ENCODE data around the gene NSD2.

The NSD2 gene

DNA sequence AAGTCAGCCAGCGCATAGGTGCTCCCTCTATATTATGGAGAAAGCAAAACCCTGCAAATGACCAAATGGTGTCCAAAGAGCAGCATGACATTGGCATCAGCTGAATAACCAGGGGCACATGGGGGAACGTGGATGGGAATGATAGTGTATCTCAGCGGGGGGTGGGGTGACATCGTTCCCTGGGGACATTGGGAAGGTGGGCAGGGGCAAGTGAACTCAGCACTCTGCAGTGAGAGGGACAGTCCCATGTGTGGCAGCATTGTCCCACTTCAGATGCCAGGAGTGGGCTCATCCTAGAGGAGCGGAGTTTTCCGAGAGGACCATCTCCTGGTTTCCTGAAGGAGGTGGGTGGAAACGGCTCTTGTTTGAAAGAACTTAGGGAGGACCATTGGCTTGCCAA, 72.7 kb downstream of the NSD2 start:
- Histone ChIP-seq H3K9ac (ENCODE audit: low read length) (no peak overlapping the region), H3F3A (ENCODE audit: insufficient read depth) (no peaks in the 10 kb centered on the region), H3K79me2 (ENCODE audit: insufficient read depth, low read length) (peaks cover 3% of the 10 kb centered on the region; the same call in 1 of the 2 replicates), H3K4me2 (ENCODE audit: low read depth, low read length, poor library complexity, severe bottlenecking) (no peak overlapping the region), H2AFZ (ENCODE audit: low read depth, low read length, severe bottlenecking) (no peak overlapping the region), H4K20me1 (ENCODE audit: low read depth, low read length) (0 out of 2 replicates have a peak, but pooled peaks cover under 1% of the 10 kb centered on the region), H3K4me3 (ENCODE audit: insufficient read depth, low read length, poor library complexity, severe bottlenecking) (no peak overlapping the region), H3K27ac (ENCODE audit: low read depth, low read length) (no peak overlapping the region), H3K9me2 (replicated peaks; ENCODE audit: insufficient read depth, low read length) (no peaks in the 10 kb centered on the region), H3K27me3 (ENCODE audit: low read length) (no peaks in the 10 kb centered on the region), H3K9me3 (ENCODE audit: insufficient read depth, low read length) (no peaks in the 10 kb centered on the region), H3K36me3 (ENCODE audit: low read length) (peaks cover 44% of the 10 kb centered on the region)
- TF ChIP-seq EZH2phosphoT487 (conservative IDR thresholded peaks at IDR 0.05; ENCODE audit: low read length): no peak
- TF ChIP-seq, protein P1, sequence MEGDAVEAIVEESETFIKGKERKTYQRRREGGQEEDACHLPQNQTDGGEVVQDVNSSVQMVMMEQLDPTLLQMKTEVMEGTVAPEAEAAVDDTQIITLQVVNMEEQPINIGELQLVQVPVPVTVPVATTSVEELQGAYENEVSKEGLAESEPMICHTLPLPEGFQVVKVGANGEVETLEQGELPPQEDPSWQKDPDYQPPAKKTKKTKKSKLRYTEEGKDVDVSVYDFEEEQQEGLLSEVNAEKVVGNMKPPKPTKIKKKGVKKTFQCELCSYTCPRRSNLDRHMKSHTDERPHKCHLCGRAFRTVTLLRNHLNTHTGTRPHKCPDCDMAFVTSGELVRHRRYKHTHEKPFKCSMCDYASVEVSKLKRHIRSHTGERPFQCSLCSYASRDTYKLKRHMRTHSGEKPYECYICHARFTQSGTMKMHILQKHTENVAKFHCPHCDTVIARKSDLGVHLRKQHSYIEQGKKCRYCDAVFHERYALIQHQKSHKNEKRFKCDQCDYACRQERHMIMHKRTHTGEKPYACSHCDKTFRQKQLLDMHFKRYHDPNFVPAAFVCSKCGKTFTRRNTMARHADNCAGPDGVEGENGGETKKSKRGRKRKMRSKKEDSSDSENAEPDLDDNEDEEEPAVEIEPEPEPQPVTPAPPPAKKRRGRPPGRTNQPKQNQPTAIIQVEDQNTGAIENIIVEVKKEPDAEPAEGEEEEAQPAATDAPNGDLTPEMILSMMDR (IDR thresholded peaks at IDR 0.05; ENCODE audit: insufficient read depth, low read length, poor library complexity, severe bottlenecking): no peak

DNA sequence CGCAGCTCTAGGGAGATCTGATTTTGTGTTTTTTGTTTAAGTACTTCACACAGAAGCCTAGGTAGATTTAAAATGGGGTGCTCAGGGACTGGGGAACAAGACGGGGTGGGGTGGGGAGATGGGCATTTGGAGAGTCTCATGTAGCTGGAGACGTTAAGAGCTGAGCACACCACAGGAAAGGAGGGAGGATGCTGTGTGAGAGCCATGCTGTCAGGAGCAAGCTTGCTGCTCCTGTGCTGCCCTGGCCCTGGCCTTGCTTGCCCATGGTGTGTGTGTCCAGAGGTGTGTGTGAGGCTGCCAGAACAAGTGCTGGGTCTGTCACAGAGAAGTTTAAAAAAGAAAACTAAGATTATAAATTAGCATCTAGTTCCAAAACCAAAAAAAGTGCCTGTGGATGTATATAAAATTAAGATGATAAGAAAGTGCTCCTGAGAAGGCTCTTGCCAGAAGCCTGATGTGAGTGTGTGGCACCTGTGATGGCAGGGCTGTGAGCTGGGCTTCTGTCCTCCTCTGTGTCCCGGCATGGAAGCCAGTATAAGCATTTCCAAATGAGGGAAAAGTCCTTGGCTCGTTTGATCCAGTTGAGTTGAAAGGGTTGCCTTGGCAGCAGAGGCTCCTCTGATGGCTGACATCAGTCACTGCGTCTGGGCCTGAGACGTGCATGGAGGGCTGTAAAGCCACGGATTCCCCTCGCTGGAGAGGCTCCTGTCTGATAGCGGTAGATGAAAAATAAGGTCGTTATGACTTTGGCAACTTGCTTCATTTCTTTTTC, 74.1 kb downstream of the NSD2 start:
- H3K36me3 ChIP-seq (ENCODE audit: low read length): peaks cover 32% of the 10 kb centered on the region
- no peaks in the 10 kb centered on the region for H3K9me2 ChIP-seq (replicated peaks; ENCODE audit: insufficient read depth, low read length)
- H3K4me3 ChIP-seq (ENCODE audit: insufficient read depth, low read length, poor library complexity, severe bottlenecking): no peak overlapping the region
- peaks cover 3% of the 10 kb centered on the region; the same call in 1 of the 2 replicates for H3K79me2 ChIP-seq (ENCODE audit: insufficient read depth, low read length)
- no peak overlapping the region for H3K27ac ChIP-seq (ENCODE audit: low read depth, low read length)
- no peak overlapping the region for H2AFZ ChIP-seq (ENCODE audit: low read depth, low read length, severe bottlenecking)
- no peaks in the 10 kb centered on the region for H3K9me3 ChIP-seq (ENCODE audit: insufficient read depth, low read length)
- H4K20me1 ChIP-seq (ENCODE audit: low read depth, low read length): no peaks in the 10 kb centered on the region
- H3K27me3 ChIP-seq (ENCODE audit: low read length): no peaks in the 10 kb centered on the region
- H3K9ac ChIP-seq (ENCODE audit: low read length): no peak overlapping the region
- no peak overlapping the region for H3K4me2 ChIP-seq (ENCODE audit: low read depth, low read length, poor library complexity, severe bottlenecking)
- no peak for TF ChIP-seq EZH2phosphoT487 (conservative IDR thresholded peaks at IDR 0.05; ENCODE audit: low read length)
- TF ChIP-seq, protein P1 (IDR thresholded peaks at IDR 0.05; ENCODE audit: insufficient read depth, low read length, poor library complexity, severe bottlenecking): no peak
- no peaks in the 10 kb centered on the region for H3F3A ChIP-seq (ENCODE audit: insufficient read depth)

GRCh38 chr4:1945912-1946311, 74.7 kb downstream of the NSD2 start:
- TF ChIP-seq, protein P1 (IDR thresholded peaks at IDR 0.05; ENCODE audit: insufficient read depth, low read length, poor library complexity, severe bottlenecking): no peak
- TF ChIP-seq EZH2phosphoT487 (conservative IDR thresholded peaks at IDR 0.05; ENCODE audit: low read length): no peak
- Histone ChIP-seq H4K20me1 (ENCODE audit: low read depth, low read length) (no peaks in the 10 kb centered on the region), H3K9me3 (ENCODE audit: insufficient read depth, low read length) (no peaks in the 10 kb centered on the region), H3K27me3 (ENCODE audit: low read length) (no peaks in the 10 kb centered on the region), H3K36me3 (ENCODE audit: low read length) (peaks cover 31% of the 10 kb centered on the region), H3F3A (ENCODE audit: insufficient read depth) (no peaks in the 10 kb centered on the region), H3K9ac (ENCODE audit: low read length) (no peak overlapping the region), H3K4me3 (ENCODE audit: insufficient read depth, low read length, poor library complexity, severe bottlenecking) (no peak overlapping the region), H3K4me2 (ENCODE audit: low read depth, low read length, poor library complexity, severe bottlenecking) (no peak overlapping the region), H3K27ac (ENCODE audit: low read depth, low read length) (no peak overlapping the region), H2AFZ (ENCODE audit: low read depth, low read length, severe bottlenecking) (no peak overlapping the region), H3K9me2 (replicated peaks; ENCODE audit: insufficient read depth, low read length) (no peaks in the 10 kb centered on the region), H3K79me2 (ENCODE audit: insufficient read depth, low read length) (peaks cover 3% of the 10 kb centered on the region; the same call in 1 of the 2 replicates)

Data from SU-DHL-6 (cell line).